WTC11 (cell line): ENCODE data around the gene RCOR3. TPM values are rescaled to one million over a fixed set of nuclear protein-coding genes. Genes with fewer than 3 reads are reported as not detected.

Experiments used
- ATAC-seq: fragments of 200-7000 bp; cut with Tn5 transposase; 2 replicates; pipeline ENCODE4 v1.10.0; 2021; ENCODE audit warnings: mild to moderate bottlenecking, moderate library complexity
- CTCF ChIA-PET: fragments of 300-600 bp; sonication (Branson Sonifier 250); formaldehyde crosslinking; loops from one replicate; lab custom pipeline; 2021; ENCODE audit warnings: antibody characterized with exemption; lab: Charles Lee
- POLR2A ChIA-PET: fragments of 350-600 bp; sonication (Branson Sonifier 250); formaldehyde crosslinking; loops from one replicate; lab custom pipeline; 2021; ENCODE audit warnings: antibody characterized with exemption; lab: Charles Lee
- DNase-seq: peaks from one replicate; pipeline ENCODE4 v3.0.0; 2021; ENCODE audit warnings: low spot score
- H3K27ac Mint-ChIP-seq: 2 replicates; pipeline ENCODE4 v1.8.0; 2021; ENCODE audit warnings: mixed read lengths
- H3K27me3 Mint-ChIP-seq: 2 replicates; pipeline ENCODE4 v1.8.0; 2021; ENCODE audit warnings: low read depth, mild to moderate bottlenecking, moderate library complexity, mixed read lengths
- H3K36me3 Mint-ChIP-seq: 2 replicates; pipeline ENCODE4 v1.8.0; 2021; ENCODE audit warnings: mixed read lengths
- H3K4me1 Mint-ChIP-seq: 2 replicates; pipeline ENCODE4 v1.8.0; 2022; ENCODE audit warnings: mixed read lengths
- H3K4me3 Mint-ChIP-seq: 2 replicates; pipeline ENCODE4 v1.8.0; 2021; ENCODE audit warnings: mild to moderate bottlenecking, moderate library complexity, mixed read lengths
- H3K9me3 Mint-ChIP-seq: 2 replicates; pipeline ENCODE4 v1.8.0; 2021; ENCODE audit warnings: mixed read lengths
- FOXK1 ChIP-seq: sonication (generic); formaldehyde crosslinking; IDR thresholded peaks from 2 replicates; pipeline ENCODE4 v1.8.0; 2022; ENCODE audit warnings: mild to moderate bottlenecking, moderate library complexity, missing genetic modification reagents
- JAZF1 ChIP-seq: fragments of 250-450 bp; sonication (Bioruptor Pico); IDR thresholded peaks from 2 replicates; pipeline ENCODE4 v1.9.0; 2021; ENCODE audit warnings: moderate library complexity, mild to moderate bottlenecking, inconsistent platforms
- NFATC4 ChIP-seq: fragments of 250-450 bp; sonication (Bioruptor Pico); IDR thresholded peaks from 2 replicates; pipeline ENCODE4 v1.9.0; 2021; ENCODE audit warnings: mild to moderate bottlenecking
- NR2C2 ChIP-seq: sonication (generic); formaldehyde crosslinking; IDR thresholded peaks from 2 replicates; pipeline ENCODE4 v1.8.0; 2022; ENCODE audit warnings: mild to moderate bottlenecking, missing genetic modification reagents
- SMAD3 ChIP-seq: sonication (generic); formaldehyde crosslinking; IDR thresholded peaks from 2 replicates; pipeline ENCODE4 v1.8.0; 2022; ENCODE audit warnings: missing genetic modification reagents, mild to moderate bottlenecking, borderline replicate concordance
- SP1 ChIP-seq: sonication (generic); formaldehyde crosslinking; conservative IDR thresholded peaks from 2 replicates; pipeline ENCODE4 v1.8.1; 2022; ENCODE audit warnings: missing genetic modification reagents
- TCF7 ChIP-seq: sonication (generic); formaldehyde crosslinking; IDR thresholded peaks from 2 replicates; pipeline ENCODE4 v1.8.0; 2022; ENCODE audit warnings: mild to moderate bottlenecking, low read depth, missing genetic modification reagents, moderate library complexity
- ZNF423 ChIP-seq: fragments of 250-450 bp; sonication (Bioruptor Pico); IDR thresholded peaks from 2 replicates; pipeline ENCODE4 v2.1.2; 2022; ENCODE audit warnings: mild to moderate bottlenecking, moderate library complexity
- total RNA-seq: library from RNA; stranded (reverse); gene quantifications from 3 replicates; pipeline ENCODE4 v1.2.3, GENCODE V29; 2021
- TF ChIP-seq, protein P1 (sequence below): sonication (generic); formaldehyde crosslinking; IDR thresholded peaks from 2 replicates; pipeline ENCODE4 v1.8.1; 2023; ENCODE audit warnings: mild to moderate bottlenecking, missing genetic modification reagents, borderline replicate concordance
- TF ChIP-seq, protein P2 (sequence below): sonication (generic); formaldehyde crosslinking; IDR thresholded peaks from 2 replicates; pipeline ENCODE4 v1.8.1; 2023; ENCODE audit warnings: mild to moderate bottlenecking, missing genetic modification reagents, moderate library complexity
- TF ChIP-seq, protein P3 (sequence below): sonication (generic); formaldehyde crosslinking; IDR thresholded peaks from 2 replicates; pipeline ENCODE4 v1.8.1; 2022; ENCODE audit warnings: low read depth, missing genetic modification reagents, borderline replicate concordance
- TF ChIP-seq, protein P4 (sequence below): fragments of 250-450 bp; sonication (Bioruptor Pico); conservative IDR thresholded peaks from 2 replicates; pipeline ENCODE4 v1.9.0; 2021; ENCODE audit warnings: mild to moderate bottlenecking
- TF ChIP-seq, protein P5 (sequence below): fragments of 250-450 bp; sonication (Bioruptor Pico); IDR thresholded peaks from 2 replicates; pipeline ENCODE4 v1.9.0; 2021; ENCODE audit warnings: mild to moderate bottlenecking
- TF ChIP-seq, protein P6 (sequence below): sonication (generic); formaldehyde crosslinking; IDR thresholded peaks from 2 replicates; pipeline ENCODE4 v1.8.0; 2023; ENCODE audit warnings: missing genetic modification reagents

The RCOR3 gene
- total RNA-seq, 1 experiment from 2014 or later, result 35.9 TPM

DNA sequence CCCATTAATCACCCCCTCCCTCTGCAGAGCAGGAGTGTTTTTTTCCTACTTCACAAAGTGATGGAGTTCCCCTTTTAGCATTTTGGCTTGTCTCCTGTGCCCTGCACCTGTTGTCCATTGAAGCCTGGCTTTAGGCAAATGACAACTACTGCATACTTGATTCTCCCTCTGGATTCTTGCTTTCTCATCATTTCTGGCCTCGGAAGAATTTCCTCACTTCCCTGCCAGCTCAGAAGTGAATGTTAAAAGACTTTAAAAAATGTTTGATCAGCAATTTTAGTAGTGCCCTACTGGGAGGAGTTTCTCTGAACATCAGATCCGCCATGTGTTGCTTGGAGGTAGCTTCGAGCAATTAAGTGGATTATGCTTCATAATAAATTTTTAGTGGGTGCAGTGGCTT is 28.1 kb downstream of the RCOR3 start (continued):
- TF ChIP-seq, protein P1, sequence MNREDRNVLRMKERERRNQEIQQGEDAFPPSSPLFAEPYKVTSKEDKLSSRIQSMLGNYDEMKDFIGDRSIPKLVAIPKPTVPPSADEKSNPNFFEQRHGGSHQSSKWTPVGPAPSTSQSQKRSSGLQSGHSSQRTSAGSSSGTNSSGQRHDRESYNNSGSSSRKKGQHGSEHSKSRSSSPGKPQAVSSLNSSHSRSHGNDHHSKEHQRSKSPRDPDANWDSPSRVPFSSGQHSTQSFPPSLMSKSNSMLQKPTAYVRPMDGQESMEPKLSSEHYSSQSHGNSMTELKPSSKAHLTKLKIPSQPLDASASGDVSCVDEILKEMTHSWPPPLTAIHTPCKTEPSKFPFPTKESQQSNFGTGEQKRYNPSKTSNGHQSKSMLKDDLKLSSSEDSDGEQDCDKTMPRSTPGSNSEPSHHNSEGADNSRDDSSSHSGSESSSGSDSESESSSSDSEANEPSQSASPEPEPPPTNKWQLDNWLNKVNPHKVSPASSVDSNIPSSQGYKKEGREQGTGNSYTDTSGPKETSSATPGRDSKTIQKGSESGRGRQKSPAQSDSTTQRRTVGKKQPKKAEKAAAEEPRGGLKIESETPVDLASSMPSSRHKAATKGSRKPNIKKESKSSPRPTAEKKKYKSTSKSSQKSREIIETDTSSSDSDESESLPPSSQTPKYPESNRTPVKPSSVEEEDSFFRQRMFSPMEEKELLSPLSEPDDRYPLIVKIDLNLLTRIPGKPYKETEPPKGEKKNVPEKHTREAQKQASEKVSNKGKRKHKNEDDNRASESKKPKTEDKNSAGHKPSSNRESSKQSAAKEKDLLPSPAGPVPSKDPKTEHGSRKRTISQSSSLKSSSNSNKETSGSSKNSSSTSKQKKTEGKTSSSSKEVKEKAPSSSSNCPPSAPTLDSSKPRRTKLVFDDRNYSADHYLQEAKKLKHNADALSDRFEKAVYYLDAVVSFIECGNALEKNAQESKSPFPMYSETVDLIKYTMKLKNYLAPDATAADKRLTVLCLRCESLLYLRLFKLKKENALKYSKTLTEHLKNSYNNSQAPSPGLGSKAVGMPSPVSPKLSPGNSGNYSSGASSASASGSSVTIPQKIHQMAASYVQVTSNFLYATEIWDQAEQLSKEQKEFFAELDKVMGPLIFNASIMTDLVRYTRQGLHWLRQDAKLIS (CRISPR knock-in tag), result no peak
- TF ChIP-seq, protein P2, sequence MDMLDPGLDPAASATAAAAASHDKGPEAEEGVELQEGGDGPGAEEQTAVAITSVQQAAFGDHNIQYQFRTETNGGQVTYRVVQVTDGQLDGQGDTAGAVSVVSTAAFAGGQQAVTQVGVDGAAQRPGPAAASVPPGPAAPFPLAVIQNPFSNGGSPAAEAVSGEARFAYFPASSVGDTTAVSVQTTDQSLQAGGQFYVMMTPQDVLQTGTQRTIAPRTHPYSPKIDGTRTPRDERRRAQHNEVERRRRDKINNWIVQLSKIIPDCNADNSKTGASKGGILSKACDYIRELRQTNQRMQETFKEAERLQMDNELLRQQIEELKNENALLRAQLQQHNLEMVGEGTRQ, result no peak
- no peak for TF ChIP-seq JAZF1 (CRISPR knock-in tag)

DNA sequence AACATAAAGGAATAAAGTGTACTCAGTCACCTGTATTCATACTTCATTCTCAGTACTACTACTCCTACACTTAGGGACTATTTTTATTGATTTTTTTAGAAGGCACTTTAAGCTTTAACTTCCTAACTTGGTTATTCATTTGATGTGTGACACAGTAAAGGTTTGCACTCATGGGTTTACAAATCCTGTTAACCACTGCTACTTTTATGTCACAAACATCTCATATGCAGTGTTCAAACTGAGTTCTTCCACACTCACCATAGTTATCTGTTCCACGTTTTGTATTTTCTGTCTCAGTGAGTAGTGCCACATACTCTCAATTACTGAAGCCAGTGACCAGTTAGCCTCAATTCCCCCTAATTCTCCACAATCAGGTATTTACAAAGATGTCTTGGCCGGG is 33.2 kb downstream of the RCOR3 start:
- Mint-ChIP-seq H3K9me3 (no peaks in the 10 kb centered on the region), H3K36me3 (peaks cover 49% of the 10 kb centered on the region), H3K4me3 (no peak overlapping the region), H3K4me1 (no peaks in the 10 kb centered on the region), H3K27me3 (no peaks in the 10 kb centered on the region), H3K27ac (no peak overlapping the region)
- TF ChIP-seq NR2C2, result no peak
- POLR2A ChIA-PET, result no interaction called here
- DNase-seq (no peak), ATAC-seq (no peak)
- CTCF ChIA-PET, result no interaction called here

DNA sequence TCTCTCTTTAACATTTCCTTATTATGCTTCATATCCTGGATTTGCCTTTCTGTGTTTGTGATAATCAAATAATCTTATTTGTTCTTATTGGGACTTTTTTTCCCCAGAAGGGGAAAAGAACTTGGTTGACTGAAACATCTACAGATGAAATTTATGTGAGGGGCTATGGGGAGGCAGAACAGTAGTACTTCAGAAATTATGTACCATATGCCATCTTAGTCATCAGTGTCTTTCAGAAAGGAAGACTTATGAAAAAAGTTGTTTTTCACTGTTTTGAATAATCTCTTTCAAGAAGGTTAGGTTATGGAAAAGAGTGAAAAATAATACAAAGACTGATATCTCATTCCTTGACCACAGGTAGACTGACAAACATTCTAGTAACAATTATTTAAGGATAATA is 37.2 kb downstream of the RCOR3 start:
- POLR2A ChIA-PET, result no interaction called here
- no peak for DNase-seq
- no peak for ATAC-seq
- H3K36me3 Mint-ChIP-seq, result peaks cover 53% of the 10 kb centered on the region
- peaks cover 11% of the 10 kb centered on the region for H3K4me1 Mint-ChIP-seq
- CTCF ChIA-PET, result no interaction called here
- no peak for TF ChIP-seq SMAD3 (CRISPR knock-in tag)
- TF ChIP-seq TCF7 (CRISPR knock-in tag), result no peak
- TF ChIP-seq, protein P3, sequence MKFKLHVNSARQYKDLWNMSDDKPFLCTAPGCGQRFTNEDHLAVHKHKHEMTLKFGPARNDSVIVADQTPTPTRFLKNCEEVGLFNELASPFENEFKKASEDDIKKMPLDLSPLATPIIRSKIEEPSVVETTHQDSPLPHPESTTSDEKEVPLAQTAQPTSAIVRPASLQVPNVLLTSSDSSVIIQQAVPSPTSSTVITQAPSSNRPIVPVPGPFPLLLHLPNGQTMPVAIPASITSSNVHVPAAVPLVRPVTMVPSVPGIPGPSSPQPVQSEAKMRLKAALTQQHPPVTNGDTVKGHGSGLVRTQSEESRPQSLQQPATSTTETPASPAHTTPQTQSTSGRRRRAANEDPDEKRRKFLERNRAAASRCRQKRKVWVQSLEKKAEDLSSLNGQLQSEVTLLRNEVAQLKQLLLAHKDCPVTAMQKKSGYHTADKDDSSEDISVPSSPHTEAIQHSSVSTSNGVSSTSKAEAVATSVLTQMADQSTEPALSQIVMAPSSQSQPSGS (CRISPR knock-in tag), result no peak
- no peak for TF ChIP-seq ZNF423 (CRISPR knock-in tag)
- TF ChIP-seq, protein P4, sequence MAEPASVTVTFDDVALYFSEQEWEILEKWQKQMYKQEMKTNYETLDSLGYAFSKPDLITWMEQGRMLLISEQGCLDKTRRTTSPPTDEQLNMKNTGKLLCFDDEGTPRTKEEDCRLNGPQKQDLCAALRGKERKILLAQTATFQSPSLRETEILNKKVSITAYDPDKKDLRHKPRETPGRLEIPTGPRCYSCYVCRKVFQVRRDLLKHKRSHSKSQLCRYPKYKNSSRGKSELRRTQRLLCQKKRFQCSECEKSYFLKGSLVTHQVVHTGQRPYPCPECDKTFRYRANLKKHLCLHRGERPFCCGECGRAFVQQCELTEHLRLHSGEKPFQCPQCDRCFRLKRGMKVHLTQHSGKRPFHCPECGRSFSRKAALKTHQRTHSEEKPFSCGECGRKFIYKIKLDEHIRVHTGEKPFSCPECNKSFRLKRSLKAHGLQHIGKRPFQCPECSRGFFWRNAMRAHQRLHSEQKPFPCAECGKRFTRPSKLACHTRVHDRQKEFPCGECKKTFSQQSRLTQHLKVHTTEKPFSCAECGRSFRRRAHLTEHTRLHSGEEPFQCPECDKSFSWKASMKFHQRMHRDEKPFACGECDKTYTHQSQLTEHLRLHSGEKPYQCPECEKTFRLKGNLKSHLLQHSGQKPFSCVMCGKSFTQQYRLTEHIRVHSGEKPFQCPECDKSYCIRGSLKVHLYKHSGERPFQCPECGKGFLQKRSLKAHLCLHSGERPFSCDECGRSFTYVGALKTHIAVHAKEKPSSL (CRISPR knock-in tag), result no peak
- no peak for TF ChIP-seq SP1 (CRISPR knock-in tag)
- TF ChIP-seq, protein P5, sequence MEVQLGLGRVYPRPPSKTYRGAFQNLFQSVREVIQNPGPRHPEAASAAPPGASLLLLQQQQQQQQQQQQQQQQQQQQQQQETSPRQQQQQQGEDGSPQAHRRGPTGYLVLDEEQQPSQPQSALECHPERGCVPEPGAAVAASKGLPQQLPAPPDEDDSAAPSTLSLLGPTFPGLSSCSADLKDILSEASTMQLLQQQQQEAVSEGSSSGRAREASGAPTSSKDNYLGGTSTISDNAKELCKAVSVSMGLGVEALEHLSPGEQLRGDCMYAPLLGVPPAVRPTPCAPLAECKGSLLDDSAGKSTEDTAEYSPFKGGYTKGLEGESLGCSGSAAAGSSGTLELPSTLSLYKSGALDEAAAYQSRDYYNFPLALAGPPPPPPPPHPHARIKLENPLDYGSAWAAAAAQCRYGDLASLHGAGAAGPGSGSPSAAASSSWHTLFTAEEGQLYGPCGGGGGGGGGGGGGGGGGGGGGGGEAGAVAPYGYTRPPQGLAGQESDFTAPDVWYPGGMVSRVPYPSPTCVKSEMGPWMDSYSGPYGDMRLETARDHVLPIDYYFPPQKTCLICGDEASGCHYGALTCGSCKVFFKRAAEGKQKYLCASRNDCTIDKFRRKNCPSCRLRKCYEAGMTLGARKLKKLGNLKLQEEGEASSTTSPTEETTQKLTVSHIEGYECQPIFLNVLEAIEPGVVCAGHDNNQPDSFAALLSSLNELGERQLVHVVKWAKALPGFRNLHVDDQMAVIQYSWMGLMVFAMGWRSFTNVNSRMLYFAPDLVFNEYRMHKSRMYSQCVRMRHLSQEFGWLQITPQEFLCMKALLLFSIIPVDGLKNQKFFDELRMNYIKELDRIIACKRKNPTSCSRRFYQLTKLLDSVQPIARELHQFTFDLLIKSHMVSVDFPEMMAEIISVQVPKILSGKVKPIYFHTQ (CRISPR knock-in tag), result no peak
- TF ChIP-seq FOXK1, result no peak
- TF ChIP-seq NFATC4, result no peak
- TF ChIP-seq, protein P6, sequence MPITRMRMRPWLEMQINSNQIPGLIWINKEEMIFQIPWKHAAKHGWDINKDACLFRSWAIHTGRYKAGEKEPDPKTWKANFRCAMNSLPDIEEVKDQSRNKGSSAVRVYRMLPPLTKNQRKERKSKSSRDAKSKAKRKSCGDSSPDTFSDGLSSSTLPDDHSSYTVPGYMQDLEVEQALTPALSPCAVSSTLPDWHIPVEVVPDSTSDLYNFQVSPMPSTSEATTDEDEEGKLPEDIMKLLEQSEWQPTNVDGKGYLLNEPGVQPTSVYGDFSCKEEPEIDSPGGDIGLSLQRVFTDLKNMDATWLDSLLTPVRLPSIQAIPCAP, result no peak
- H3K27me3 Mint-ChIP-seq, result no peaks in the 10 kb centered on the region
- no peaks in the 10 kb centered on the region for H3K9me3 Mint-ChIP-seq
- H3K27ac Mint-ChIP-seq, result no peak overlapping the region
- no peak overlapping the region for H3K4me3 Mint-ChIP-seq
